HG02798 (cell line): ENCODE data around the gene CCDC183.
A peak's percentile ranks its signal among the peaks of the same experiment; 100 is the strongest.
"Not testable (repeated sequence)": the region's sequence is repeated elsewhere in the genome, so short reads cannot be mapped to it uniquely, and the experiment has no call there.

ENCODE experiments used
- ATAC-seq: cut with Tn5 transposase; IDR thresholded peaks from one replicate; pipeline ENCODE4 v1.9.1; 2021; ENCODE audit warnings: mild to moderate bottlenecking; ENCODE audit not compliant: unreplicated experiment, poor library complexity

CCDC183 gene

GRCh38 chr9:136784249-136784996 lies 11.7 kb upstream of the CCDC183 start:
- no peak for ATAC-seq

DNA sequence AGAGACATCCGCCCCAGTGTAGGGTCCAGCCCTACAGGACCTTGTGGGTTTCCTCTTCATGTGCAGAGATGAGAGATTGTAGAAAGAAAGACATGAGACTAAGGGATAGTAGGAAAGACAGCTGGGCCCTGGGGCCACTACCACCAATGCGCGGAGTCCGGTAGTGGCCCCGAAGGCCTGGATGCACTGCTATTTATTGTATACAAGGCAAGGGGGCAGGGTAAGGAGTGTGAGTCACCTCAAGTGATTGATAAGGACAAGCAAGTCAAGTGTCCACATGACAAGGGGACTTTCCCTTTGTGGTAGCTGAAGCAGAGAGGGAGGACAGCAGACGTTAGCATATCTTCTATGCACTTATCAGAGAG lies 11.2 kb upstream of the CCDC183 start:
- no peak for ATAC-seq

- not testable (repeated sequence) for ATAC-seq
These were observed 10.4 kb upstream of the CCDC183 start for GRCh38 chr9:136785565-136786355.

DNA sequence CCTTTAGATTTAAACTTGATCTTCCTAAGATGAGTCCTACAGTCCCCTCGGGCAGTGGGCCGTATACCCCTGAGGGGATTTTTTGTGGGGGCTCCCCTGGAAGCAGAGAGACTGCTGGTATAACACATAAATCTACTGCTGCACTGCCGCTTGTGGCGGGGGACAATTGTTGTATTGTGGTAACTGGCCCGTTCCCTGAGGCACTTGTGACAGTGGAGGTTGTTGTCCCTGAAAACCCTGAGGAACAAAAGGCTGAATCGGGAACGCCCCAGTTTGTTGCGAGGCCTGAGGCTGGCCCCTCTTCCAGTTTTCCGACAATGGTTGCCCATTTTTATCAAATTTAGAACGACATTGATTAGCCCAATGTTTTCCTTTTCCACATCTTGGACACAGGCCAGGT lies 9.7 kb upstream of the CCDC183 start:
- ATAC-seq: no peak

- ATAC-seq: not testable (repeated sequence)
These were observed 9.2 kb upstream of the CCDC183 start for GRCh38 chr9:136786983-136787382.

DNA sequence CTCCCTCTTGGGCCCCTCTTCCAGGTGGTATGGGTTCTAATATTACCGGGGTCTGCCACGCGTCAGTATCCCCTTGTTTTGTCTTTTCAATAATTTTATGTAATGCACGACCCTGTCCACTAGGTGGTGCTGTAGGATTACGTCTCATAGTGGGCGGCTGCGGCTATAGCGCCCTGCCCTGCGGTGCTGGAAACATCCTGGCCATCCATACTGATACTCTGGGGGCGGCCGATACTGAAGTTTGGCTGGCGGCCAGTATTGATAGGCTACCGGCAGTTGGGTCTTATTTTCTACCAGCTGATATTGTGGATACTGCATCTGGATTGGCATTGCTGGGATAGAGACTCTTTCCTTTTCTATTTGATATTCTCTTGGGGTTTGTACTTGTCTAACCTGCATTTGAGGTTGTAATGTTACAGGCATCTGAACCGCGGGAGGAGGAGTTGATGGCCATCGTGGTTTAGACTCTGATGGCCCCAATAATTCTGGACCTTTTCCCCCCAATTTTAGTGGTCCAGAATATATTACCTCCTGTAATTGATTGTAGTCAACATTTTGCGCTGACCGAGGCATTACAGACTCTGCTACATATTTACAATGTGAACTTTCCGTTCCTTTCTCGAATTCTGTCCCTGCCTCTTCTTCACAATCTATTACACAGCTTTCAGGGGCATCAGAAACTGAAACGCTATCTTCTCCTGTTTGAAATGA lies 8.3 kb upstream of the CCDC183 start:
- no peak for ATAC-seq

DNA sequence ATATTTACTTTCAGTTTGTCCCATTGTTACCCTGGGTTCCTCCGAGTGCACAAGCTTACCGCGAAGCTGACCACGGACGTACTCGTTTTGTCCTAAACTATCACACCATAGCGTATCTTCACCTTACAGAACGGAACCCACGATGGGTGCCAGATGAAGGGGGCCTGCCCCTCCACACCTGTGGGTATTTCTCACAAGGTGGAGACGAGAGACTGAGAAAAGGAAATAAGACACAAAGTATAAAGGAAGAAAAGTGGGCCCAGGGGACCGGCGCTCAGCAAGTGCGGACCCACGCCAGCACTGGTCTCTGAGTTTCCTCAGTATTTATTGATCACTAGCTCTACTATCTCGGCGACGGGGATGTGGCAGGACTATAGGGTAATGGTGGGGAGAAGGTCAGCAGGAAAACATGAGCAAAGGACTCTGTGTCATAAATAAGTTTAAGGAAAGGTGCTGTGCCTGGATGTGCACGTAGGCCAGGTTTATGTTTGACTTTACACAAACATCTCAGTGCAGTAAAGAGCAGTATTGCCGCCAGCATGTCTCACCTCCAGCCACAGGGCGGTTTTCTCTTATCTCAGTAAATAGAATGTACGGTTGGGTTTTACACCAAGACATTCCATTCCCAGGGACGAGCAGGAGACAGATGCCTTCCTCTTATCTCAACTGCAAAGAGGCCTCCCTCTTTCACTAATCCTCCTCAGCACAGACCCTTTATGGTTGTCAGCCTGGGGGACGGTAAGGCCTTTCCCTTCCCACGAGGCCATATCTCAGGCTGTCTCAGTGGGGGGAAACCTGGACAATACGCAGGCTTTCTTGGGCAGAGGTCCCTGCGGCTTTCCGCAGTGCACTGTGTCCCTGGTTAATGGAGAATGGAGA lies 7.3 kb upstream of the CCDC183 start:
- ATAC-seq: not testable (repeated sequence)

GRCh38 chr9:136789523-136789937 lies 6.6 kb upstream of the CCDC183 start:
- ATAC-seq: no peak

DNA sequence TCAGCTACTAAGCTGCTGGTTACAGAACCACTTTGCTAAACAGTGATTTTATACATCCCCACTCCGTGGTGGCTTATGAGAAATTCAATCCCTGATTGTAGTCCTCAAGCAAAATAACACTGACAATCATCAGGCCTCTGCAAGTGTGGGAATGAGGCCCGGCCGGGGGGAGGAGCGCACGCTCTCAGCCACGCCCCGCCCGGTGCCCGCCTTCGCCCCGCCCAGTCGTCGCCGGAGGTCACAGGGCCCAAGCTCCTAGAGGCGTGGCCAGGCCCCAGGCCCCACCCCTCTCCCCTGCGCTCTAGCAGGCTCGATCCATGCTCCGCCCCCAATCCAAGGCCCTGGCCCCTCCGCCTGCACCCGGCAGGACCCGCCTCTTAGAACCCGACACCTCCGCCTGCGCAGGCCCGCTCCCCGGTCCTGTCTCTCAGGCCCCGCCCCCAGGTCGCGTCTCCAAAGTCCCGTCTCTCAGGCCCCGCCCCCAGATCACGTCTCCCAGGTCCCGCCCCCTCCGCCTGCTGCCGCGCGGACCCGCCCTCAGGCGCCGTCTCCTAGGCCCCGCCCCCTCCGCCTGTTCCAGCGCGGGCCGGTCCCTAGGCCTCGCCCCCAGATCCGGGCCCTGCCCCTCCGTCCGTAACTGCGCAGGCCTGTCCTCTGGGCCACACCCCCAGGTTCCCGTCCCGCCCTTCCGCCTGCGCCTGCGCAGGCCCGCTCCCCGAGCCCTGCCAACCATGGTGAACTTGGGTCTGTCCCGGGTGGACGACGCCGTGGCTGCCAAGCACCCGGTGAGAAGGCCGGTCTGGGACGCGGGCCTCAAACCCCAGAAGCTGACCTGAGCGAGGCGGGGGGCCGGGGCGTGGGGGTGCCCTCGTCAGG lies 5.3 kb upstream of the CCDC183 start, which contains the start of gene TMEM141:
Gene TMEM141, plus strand, starts transcription at position 705 of the 876 bp plus-strand sequence. Its CDS starts 27 bp downstream, at position 732.
- ATAC-seq: peak; percentile 87

- peak; percentile 8 for ATAC-seq
These were observed 4.4 kb upstream of the CCDC183 start for GRCh38 chr9:136791516-136792276.

DNA sequence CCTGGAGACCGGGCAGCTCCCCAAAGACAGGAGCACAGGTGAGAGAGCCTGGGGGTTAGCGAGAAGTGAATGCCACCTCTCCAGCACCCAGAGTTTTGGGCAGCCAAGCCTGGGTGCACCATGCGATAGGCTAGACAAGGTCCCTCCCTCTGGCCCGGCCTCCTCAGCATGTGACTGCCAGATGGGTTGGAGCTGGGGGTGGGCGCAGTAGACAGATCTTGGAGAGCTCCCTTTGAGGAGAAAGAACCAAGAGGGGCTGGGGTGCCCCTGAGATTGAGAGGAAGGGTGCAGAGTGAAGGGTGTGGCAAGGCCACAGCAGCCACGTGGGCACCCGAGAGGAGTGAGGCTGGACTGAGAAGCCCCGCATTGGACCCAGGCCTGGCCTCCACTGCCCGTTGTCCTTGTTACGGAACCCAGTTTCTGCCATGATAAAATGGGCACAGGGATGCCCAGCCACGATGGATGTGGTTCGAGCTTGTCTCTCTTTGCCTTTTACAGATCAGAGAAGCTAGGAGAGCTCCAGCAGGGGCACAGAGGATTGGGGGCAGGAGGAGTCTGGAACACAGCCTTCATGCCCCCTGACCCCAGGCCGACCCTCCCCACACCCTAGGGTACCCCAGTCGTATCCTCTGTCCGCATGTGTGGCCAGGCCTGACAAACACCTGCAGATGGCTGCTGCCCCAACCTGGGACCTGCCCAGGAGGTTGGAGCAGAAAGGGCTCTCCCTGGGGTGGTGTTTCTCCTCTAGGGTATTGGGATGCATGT lies 3.6 kb upstream of the CCDC183 start:
- ATAC-seq: no peak

DNA sequence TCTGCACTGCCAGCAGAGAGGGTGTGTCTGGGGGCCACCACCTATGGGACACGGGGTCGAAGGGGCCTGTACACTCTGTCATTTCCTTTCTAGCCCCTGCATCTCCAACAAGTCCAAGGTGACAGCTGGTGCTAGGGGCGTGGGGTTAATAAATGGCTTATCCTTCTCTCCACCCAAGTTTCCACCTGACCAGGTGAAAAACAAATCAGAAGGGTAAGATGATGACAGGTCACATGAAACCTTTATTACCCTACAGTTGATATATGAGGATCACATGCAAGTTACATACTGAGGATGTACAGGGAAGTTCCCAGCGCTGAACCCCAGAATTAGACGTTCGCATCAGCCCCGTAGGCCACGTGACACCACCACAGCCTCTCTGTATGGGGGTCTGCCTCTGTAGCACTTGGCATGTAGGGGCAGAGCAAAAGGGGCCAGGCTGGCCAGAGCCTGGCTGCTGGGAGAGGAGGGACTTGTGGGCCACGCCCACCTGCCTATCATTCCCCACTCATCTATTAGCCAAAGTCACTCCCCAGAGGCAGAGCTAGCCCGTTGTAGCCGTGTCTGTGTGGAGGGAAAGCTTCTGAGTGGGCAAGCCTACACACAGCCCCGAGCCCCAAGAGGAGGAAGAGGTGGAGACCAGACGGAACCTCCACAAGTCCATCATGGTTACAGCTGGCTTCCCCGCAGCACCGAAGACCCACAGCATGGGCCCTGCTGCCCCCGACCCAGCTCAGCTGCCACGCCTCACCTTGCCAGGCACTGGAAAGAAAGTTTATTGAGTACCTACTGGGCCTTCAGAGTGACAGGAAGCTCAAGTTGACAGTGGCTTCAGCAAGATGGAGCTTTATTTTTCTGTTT lies 2.8 kb upstream of the CCDC183 start:
- no peak for ATAC-seq

DNA sequence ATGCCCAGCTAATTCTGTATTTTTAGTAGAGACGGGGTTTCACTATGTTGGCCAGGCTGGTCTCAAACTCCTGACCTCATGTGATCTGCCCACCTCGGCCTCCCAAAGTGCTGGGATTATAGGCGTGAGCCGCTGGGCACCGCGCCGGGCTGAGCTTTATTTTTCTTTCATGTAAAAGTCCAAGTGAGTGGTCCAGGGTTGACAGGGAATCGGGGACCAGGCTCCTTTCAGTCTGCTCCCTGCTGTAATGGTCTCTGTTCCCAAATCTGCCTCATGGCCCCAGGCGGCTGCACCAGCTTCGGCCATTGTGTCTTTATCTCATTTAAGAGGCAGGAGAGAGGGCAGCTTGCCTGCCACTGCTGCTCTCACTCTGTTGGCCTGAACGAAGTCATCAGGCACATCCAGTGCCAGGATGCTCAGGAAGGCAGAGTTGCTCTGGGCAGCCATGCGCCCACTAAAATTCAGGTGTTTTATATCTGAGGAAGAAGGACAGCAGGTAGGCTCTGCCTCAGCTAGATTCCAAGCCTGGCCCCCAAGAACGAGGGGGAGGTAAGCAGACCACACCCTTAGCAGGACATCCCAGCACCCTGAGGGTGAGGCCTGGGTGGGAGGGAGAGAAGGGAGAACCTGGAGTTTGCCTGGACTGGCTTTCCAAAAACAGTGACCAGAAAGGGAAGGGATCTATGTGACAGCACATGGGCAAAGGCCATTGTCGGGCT lies 1.7 kb upstream of the CCDC183 start:
- ATAC-seq: no peak

GRCh38 chr9:136795000-136795348 lies 1.2 kb upstream of the CCDC183 start:
- no peak for ATAC-seq

DNA sequence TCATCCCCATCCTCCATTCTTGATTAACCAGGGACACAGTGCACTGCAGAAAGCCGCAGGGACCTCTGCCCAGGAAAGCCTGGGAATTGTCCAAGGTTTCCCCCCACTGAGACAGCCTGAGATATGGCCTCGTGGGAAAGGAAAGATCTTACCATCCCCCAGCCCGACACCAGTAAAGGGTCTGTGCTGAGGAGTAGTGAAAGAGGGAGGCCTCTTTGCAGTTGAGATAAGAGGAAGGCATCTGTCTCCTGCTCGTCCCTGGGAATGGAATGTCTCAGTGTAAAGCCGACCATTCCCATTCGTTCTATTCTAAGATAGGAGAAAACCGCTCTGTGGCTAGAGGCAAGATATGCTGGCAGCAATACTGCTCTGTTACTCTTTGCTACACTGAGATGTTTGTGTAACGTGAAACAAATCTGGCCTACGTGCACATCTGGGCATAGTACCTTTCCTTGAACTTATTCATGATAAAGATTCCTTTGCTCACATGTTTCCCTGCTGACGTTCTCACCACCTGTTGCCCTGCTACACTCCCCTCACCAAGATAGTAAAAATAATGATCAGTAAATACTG lies 723 bp downstream of the CCDC183 start:
- ATAC-seq: not testable (repeated sequence)

DNA sequence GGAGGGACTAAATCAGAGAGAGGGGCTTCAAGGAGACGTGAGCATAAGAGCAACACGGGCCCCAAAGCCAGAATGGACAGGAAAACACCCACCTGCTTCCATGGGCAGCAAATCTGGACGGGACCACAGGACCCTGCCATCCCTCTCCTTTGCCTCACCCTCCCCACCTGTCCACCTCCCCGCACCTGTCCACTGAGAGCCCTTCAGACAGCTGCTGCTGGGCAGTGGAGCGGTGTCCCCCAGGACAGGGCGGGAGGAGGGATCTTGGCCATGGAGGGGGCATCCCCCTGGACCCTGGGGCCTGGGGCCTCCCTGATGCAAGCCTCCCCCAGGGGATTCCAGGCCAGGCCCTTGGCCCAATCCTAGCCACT lies 2.6 kb downstream of the CCDC183 start:
- no peak for ATAC-seq
